Left ventricle myocardium inferior (tissue), 1 donor: ENCODE measurements around the gene TC2N. TPM values are rescaled to one million over a fixed set of nuclear protein-coding genes. Genes with fewer than 3 reads are reported as not detected.

Experiments
- DNase-seq: peaks from one replicate; pipeline ENCODE4 v3.0.0-alpha.2; 2020
- H3K27ac ChIP-seq: fragments of 200-600 bp; replicated peaks from 2 replicates; pipeline ENCODE4 v1.8.0; 2021
- H3K27me3 ChIP-seq: fragments of 200-600 bp; 2 replicates; pipeline ENCODE4 v1.8.0; 2021; ENCODE audit warnings: low read depth
- H3K36me3 ChIP-seq: fragments of 200-600 bp; 2 replicates; pipeline ENCODE4 v1.8.0; 2021
- H3K4me1 ChIP-seq: fragments of 200-600 bp; 2 replicates; pipeline ENCODE4 v1.8.0; 2021
- H3K4me3 ChIP-seq: fragments of 200-600 bp; 2 replicates; pipeline ENCODE4 v1.8.0; 2021; ENCODE audit warnings: mild to moderate bottlenecking, moderate library complexity
- H3K9me3 ChIP-seq: fragments of 200-600 bp; replicated peaks from 2 replicates; pipeline ENCODE4 v1.8.0; 2021
- intact Hi-C: fragments of 100-400 bp; cut with micrococcal nuclease; formaldehyde crosslinking; loops from one replicate; pipeline ENCODE4 v1.11.0; 2022
- total RNA-seq: library from RNA; stranded (reverse); fragmentation: NEBNext Ultra II Directional; extraction: Animal tissue kit (Norgen Biotek cat#: 25700); gene quantifications from one replicate; pipeline ENCODE4 v1.2.1, GENCODE V29; 2021
- TF ChIP-seq, protein P1 (sequence below): fragments of 200-600 bp; IDR thresholded peaks from 2 replicates; pipeline ENCODE4 v1.8.0; 2021; ENCODE audit warnings: antibody characterized with exemption, mild to moderate bottlenecking, borderline replicate concordance
- donor health status: DM: no; HTN: yes; CAD: no; lungs with severe emphysema.

Gene TC2N
- total RNA-seq, 1 donor from 2014 or later = 4.1 TPM

GRCh38 chr14:91729756-91730155 lies 137.6 kb downstream of the TC2N start:
- H3K27ac ChIP-seq = no peak overlapping the region
- no peak for DNase-seq
- TF ChIP-seq, protein P1, sequence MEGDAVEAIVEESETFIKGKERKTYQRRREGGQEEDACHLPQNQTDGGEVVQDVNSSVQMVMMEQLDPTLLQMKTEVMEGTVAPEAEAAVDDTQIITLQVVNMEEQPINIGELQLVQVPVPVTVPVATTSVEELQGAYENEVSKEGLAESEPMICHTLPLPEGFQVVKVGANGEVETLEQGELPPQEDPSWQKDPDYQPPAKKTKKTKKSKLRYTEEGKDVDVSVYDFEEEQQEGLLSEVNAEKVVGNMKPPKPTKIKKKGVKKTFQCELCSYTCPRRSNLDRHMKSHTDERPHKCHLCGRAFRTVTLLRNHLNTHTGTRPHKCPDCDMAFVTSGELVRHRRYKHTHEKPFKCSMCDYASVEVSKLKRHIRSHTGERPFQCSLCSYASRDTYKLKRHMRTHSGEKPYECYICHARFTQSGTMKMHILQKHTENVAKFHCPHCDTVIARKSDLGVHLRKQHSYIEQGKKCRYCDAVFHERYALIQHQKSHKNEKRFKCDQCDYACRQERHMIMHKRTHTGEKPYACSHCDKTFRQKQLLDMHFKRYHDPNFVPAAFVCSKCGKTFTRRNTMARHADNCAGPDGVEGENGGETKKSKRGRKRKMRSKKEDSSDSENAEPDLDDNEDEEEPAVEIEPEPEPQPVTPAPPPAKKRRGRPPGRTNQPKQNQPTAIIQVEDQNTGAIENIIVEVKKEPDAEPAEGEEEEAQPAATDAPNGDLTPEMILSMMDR = no peak

More at GRCh38 chr14:91729756-91730155, 137.6 kb downstream of the TC2N start:
- no peaks in the 10 kb centered on the region for H3K9me3 ChIP-seq
- no peak overlapping the region for H3K4me3 ChIP-seq
- intact Hi-C loops = no loop called here
- H3K27me3 ChIP-seq = no peaks in the 10 kb centered on the region
- no peaks in the 10 kb centered on the region for H3K36me3 ChIP-seq
- no peaks in the 10 kb centered on the region for H3K4me1 ChIP-seq

Other genes with a start within 250 kb of the TC2N start
- 0.99 TPM for gene CATSPERB, start 135.4 kb downstream of the TC2N start, total RNA-seq
- gene FBLN5, start 80.2 kb upstream of the TC2N start, total RNA-seq = 62.5 TPM
- 49.7 TPM for gene TRIP11, start 172.5 kb upstream of the TC2N start, total RNA-seq
- 15.7 TPM for gene ATXN3, start 239.0 kb upstream of the TC2N start, total RNA-seq